GM19351 (cell line): ENCODE data around the gene TICAM2.

ENCODE experiments used
- ATAC-seq: cut with Tn5 transposase; IDR thresholded peaks from one replicate; pipeline ENCODE4 v1.9.1; 2021; ENCODE audit warnings: mild to moderate bottlenecking, moderate library complexity; ENCODE audit not compliant: unreplicated experiment

Gene TICAM2

GRCh38 chr5:115541611-115542010, 60.7 kb downstream of the TICAM2 start:
- ATAC-seq: no peak

- no peak for ATAC-seq
These were observed 66.7 kb downstream of the TICAM2 start for GRCh38 chr5:115535479-115536035.

- ATAC-seq: no peak
These were observed 69.8 kb downstream of the TICAM2 start for GRCh38 chr5:115532517-115532916.

- no peak for ATAC-seq
These were observed 70.4 kb downstream of the TICAM2 start for GRCh38 chr5:115531787-115532367.

- no peak for ATAC-seq
These were observed 70.9 kb downstream of the TICAM2 start for GRCh38 chr5:115531380-115531779.

GRCh38 chr5:115530426-115530825, 71.9 kb downstream of the TICAM2 start:
- no peak for ATAC-seq
